H1 (cell line): ENCODE results near the gene DCP1A. TPM values are rescaled to one million over a fixed set of nuclear protein-coding genes. Genes with fewer than 3 reads are reported as not detected.

Experiments
- CTCF ChIA-PET: fragments of 300-600 bp; sonication (Branson Sonifier 250); formaldehyde crosslinking; loops from one replicate; lab custom pipeline; 2021; ENCODE audit not compliant: partially characterized antibody; lab: Charles Lee
- POLR2A ChIA-PET: fragments of 300-600 bp; sonication (Branson Sonifier 250); formaldehyde crosslinking; loops from one replicate; lab custom pipeline; 2021; ENCODE audit warnings: inconsistent platforms; ENCODE audit not compliant: partially characterized antibody; lab: Charles Lee
- DNase-seq, 2 experiments: peaks; one replicate each; pipeline versions ENCODE4 v3.0.0 to v3.0.0-alpha.2; 2010 to 2022; ENCODE audit warnings: low spot score in 2 of 2, low read depth in 1 of 2, mixed read lengths in 1 of 2
- FAIRE-seq: peaks from 2 replicates; lab custom pipeline; 2011; peaks lifted over from hg19 to GRCh38; lab: Jason Lieb, UNC
- H2AFZ ChIP-seq: 2 replicates; pipeline ENCODE4 v1.8.1; 2012; ENCODE audit warnings: low read length, inconsistent platforms
- H2AK5ac ChIP-seq: 2 replicates; pipeline ENCODE4 v1.6.1; 2013; ENCODE audit warnings: low read depth, low read length
- H2BK120ac ChIP-seq: replicated peaks from 2 replicates; pipeline ENCODE3; 2013; ENCODE audit warnings: low read depth, low read length, inconsistent platforms
- H2BK12ac ChIP-seq: 2 replicates; pipeline ENCODE4 v1.6.1; 2013; ENCODE audit warnings: low read depth, low read length
- H2BK15ac ChIP-seq: 2 replicates; pipeline ENCODE4 v1.6.1; 2013; ENCODE audit warnings: low read length
- H2BK20ac ChIP-seq: 2 replicates; pipeline ENCODE4 v1.6.1; 2013; ENCODE audit warnings: low read length
- H2BK5ac ChIP-seq: 2 replicates; pipeline ENCODE4 v1.6.1; 2013; ENCODE audit warnings: low read depth, low read length
- H3K14ac ChIP-seq: 2 replicates; pipeline ENCODE4 v1.6.1; 2013; ENCODE audit warnings: inconsistent platforms; ENCODE audit not compliant: insufficient read length
- H3K18ac ChIP-seq: 2 replicates; pipeline ENCODE4 v1.6.1; 2013; ENCODE audit warnings: low read length; ENCODE audit errors: extremely low read depth
- H3K23ac ChIP-seq: 2 replicates; pipeline ENCODE4 v1.6.1; 2013; ENCODE audit warnings: inconsistent platforms; ENCODE audit not compliant: insufficient read length
- H3K23me2 ChIP-seq: 2 replicates; pipeline ENCODE4 v1.6.1; 2013; ENCODE audit warnings: low read depth, low read length
- H3K27ac ChIP-seq: 2 replicates; pipeline ENCODE4 v1.6.1; 2011; ENCODE audit warnings: low read depth, low read length, inconsistent platforms
- H3K27me3 ChIP-seq, 4 experiments: replicated peaks in 1 of 4; 1 replicate in 1 of 4; 2 replicates in 3 of 4; pipeline versions ENCODE4 v1.6.1 to v1.8.1; 2011 to 2013; ENCODE audit warnings: low read length in 3 of 4, mild to moderate bottlenecking in 3 of 4, inconsistent platforms in 2 of 4, mixed read lengths in 2 of 4, moderate library complexity in 1 of 4; ENCODE audit not compliant: control insufficient read depth in 3 of 4, insufficient read depth in 3 of 4; ENCODE audit errors: extremely low read depth in 1 of 4
- H3K36me3 ChIP-seq, 4 experiments: 2 replicates each; pipeline versions ENCODE4 v1.6.1 to v1.8.1; 2011 to 2013; ENCODE audit warnings: mild to moderate bottlenecking in 4 of 4, low read length in 3 of 4, moderate library complexity in 2 of 4, control low read depth in 1 of 4, inconsistent platforms in 1 of 4; ENCODE audit not compliant: insufficient read depth in 4 of 4, control insufficient read depth in 2 of 4
- H3K4ac ChIP-seq: replicated peaks from 2 replicates; pipeline ENCODE3; 2013; ENCODE audit warnings: low read length, low read depth, mixed read lengths, inconsistent platforms; ENCODE audit not compliant: insufficient read length
- H3K4me1 ChIP-seq, 4 experiments: replicated peaks in 1 of 4; 1 replicate in 1 of 4; 2 replicates in 3 of 4; pipeline versions ENCODE4 v1.6.1 to v1.8.1; 2011 to 2013; ENCODE audit warnings: low read length in 3 of 4, inconsistent platforms in 2 of 4, mixed read lengths in 1 of 4; ENCODE audit not compliant: insufficient read depth in 4 of 4, control insufficient read depth in 3 of 4
- H3K4me2 ChIP-seq, 2 experiments: 2 replicates each; pipeline versions ENCODE4 v1.6.1 to v1.8.1; 2011 to 2013; ENCODE audit warnings: low read depth in 2 of 2, low read length in 2 of 2, control low read depth in 1 of 2, inconsistent platforms in 1 of 2, mild to moderate bottlenecking in 1 of 2; ENCODE audit not compliant: insufficient read depth in 1 of 2
- H3K4me3 ChIP-seq, 4 experiments: fragments of 200-600, 300-600 bp in 1 of 4; sonication (generic), shearing (Covaris generic), sonication (Bioruptor Twin) in 1 of 4; 2 replicates each; pipeline versions ENCODE4 v1.5.1 to v1.8.1; 2011 to 2016; ENCODE audit warnings: low read length in 4 of 4, low read depth in 3 of 4, control low read depth in 2 of 4, inconsistent platforms in 2 of 4, mild to moderate bottlenecking in 2 of 4, mixed read lengths in 1 of 4, moderate library complexity in 1 of 4; ENCODE audit not compliant: insufficient read depth in 2 of 4; ENCODE audit errors: extremely low read depth in 1 of 4
- H3K56ac ChIP-seq: replicated peaks from 2 replicates; pipeline ENCODE3; 2013; ENCODE audit warnings: low read depth, mild to moderate bottlenecking, mixed read lengths, low read length, inconsistent platforms; ENCODE audit not compliant: insufficient read length
- H3K79me1 ChIP-seq: 2 replicates; pipeline ENCODE4 v1.6.1; 2013; ENCODE audit warnings: low read depth, low read length, control low read depth
- H3K79me2 ChIP-seq, 2 experiments: 2 replicates each; pipeline versions ENCODE4 v1.6.1 to v1.8.1; 2012 to 2013; ENCODE audit warnings: low read length in 2 of 2, mild to moderate bottlenecking in 2 of 2, inconsistent platforms in 1 of 2; ENCODE audit not compliant: insufficient read depth in 2 of 2, control insufficient read depth in 1 of 2
- H3K9ac ChIP-seq, 4 experiments: replicated peaks in 1 of 4; 1 replicate in 1 of 4; 2 replicates in 3 of 4; pipeline versions ENCODE4 v1.6.1 to v1.8.1; 2011 to 2013; ENCODE audit warnings: low read depth in 3 of 4, low read length in 3 of 4, control low read depth in 2 of 4, mild to moderate bottlenecking in 2 of 4, moderate library complexity in 2 of 4, inconsistent platforms in 1 of 4; ENCODE audit errors: extremely low read depth in 1 of 4
- H3K9me3 ChIP-seq, 2 experiments: 2 replicates each; pipeline versions ENCODE4 v1.6.1 to v1.8.1; 2012 to 2013; ENCODE audit warnings: mild to moderate bottlenecking in 2 of 2, moderate library complexity in 2 of 2, control low read depth in 1 of 2, inconsistent platforms in 1 of 2, low read depth in 1 of 2, low read length in 1 of 2, mixed read lengths in 1 of 2; ENCODE audit not compliant: insufficient read depth in 2 of 2
- H4K20me1 ChIP-seq, 2 experiments: replicated peaks in 1 of 2; 2 replicates each; pipeline versions ENCODE3 to v1.8.1; 2011 to 2013; ENCODE audit warnings: inconsistent platforms in 2 of 2, low read length in 2 of 2, mild to moderate bottlenecking in 1 of 2; ENCODE audit not compliant: insufficient read depth in 2 of 2, control insufficient read depth in 1 of 2
- H4K5ac ChIP-seq: 2 replicates; pipeline ENCODE4 v1.6.1; 2013; ENCODE audit warnings: low read length, low read depth, mixed read lengths, inconsistent platforms; ENCODE audit not compliant: insufficient read length
- H4K8ac ChIP-seq: 2 replicates; pipeline ENCODE4 v1.8.0; 2013; ENCODE audit warnings: mild to moderate bottlenecking, moderate library complexity, low read length, inconsistent platforms; ENCODE audit not compliant: insufficient read depth; ENCODE audit errors: extremely low read depth
- H4K91ac ChIP-seq: replicated peaks from 2 replicates; pipeline ENCODE3; 2013; ENCODE audit warnings: low read length, mixed read lengths, inconsistent platforms; ENCODE audit not compliant: insufficient read length
- BRCA1 ChIP-seq: IDR thresholded peaks from 2 replicates; pipeline ENCODE4 v1.6.1; 2012; ENCODE audit warnings: low read depth, low read length, improper control_type of control experiment
- EGR1 ChIP-seq: IDR thresholded peaks from 2 replicates; pipeline ENCODE4 v1.6.1; 2011; ENCODE audit warnings: low read depth, low read length, borderline replicate concordance
- MAX ChIP-seq: IDR thresholded peaks from 2 replicates; pipeline ENCODE4 v1.6.1; 2012; ENCODE audit warnings: inconsistent platforms
- POU5F1 ChIP-seq: IDR thresholded peaks from 2 replicates; pipeline ENCODE4 v1.6.1; 2011; ENCODE audit warnings: low read depth, mild to moderate bottlenecking, low read length, moderate library complexity
- RFX5 ChIP-seq: IDR thresholded peaks from 2 replicates; pipeline ENCODE4 v1.6.1; 2011; ENCODE audit warnings: low read depth, low read length, improper control_type of control experiment, borderline replicate concordance
- SAP30 ChIP-seq: fragments of 300-600 bp; sonication (generic); IDR thresholded peaks from 2 replicates; pipeline ENCODE4 v1.7.1; 2012; ENCODE audit warnings: low read length, moderate library complexity, mild to moderate bottlenecking, inconsistent platforms; ENCODE audit not compliant: insufficient read depth, insufficient replicate concordance
- SP1 ChIP-seq: IDR thresholded peaks from 2 replicates; pipeline ENCODE4 v1.6.1; 2011; ENCODE audit warnings: low read depth, low read length
- SRF ChIP-seq: IDR thresholded peaks from 2 replicates; pipeline ENCODE4 v1.6.1; 2011; ENCODE audit warnings: mild to moderate bottlenecking, low read depth, low read length, moderate library complexity
- TAF7 ChIP-seq: optimal IDR thresholded peaks from 2 replicates; pipeline ENCODE3; 2011; ENCODE audit warnings: low read depth, mild to moderate bottlenecking, inconsistent platforms, low read length, moderate library complexity, borderline replicate concordance
- TEAD4 ChIP-seq: IDR thresholded peaks from 2 replicates; pipeline ENCODE4 v1.6.1; 2012; ENCODE audit warnings: low read depth, low read length, inconsistent platforms, mixed read lengths
- USF2 ChIP-seq: IDR thresholded peaks from 2 replicates; pipeline ENCODE4 v1.6.1; 2011; ENCODE audit warnings: low read length, improper control_type of control experiment
- ZNF274 ChIP-seq: IDR thresholded peaks from 2 replicates; pipeline ENCODE4 v1.7.0; 2012; ENCODE audit warnings: low read length, borderline replicate concordance; ENCODE audit errors: extremely low read depth
- WGBS, 2 experiments: shearing (Covaris generic) in 1 of 2; methylation state at CpG; one replicate each; pipeline versions ENCODE4 v1.1.6 to v1.1.7; 2013 to 2015; ENCODE audit warnings: low lambda C conversion rate in 2 of 2, mixed read lengths in 2 of 2, inconsistent platforms in 1 of 2, low coverage in 1 of 2, missing lambda C conversion rate in 1 of 2; ENCODE audit not compliant: insufficient replicate concordance in 2 of 2, insufficient coverage in 1 of 2, insufficient read length in 1 of 2; ENCODE audit errors: extremely low coverage in 1 of 2, missing lambda C conversion rate in 1 of 2; 5-methylcytosine and 5-hydroxymethylcytosine counted together
- polyA plus RNA-seq, 7 experiments: library from polyadenylated mRNA; depleted of rRNA in 3 of 7; stranded (reverse) in 5 of 7; unstranded in 2 of 7; fragments of >200 nt in 5 of 7; fragments of 200-250 nt in 2 of 7; gene quantifications; 1 replicate in 5 of 7; 2 replicates in 1 of 7; 4 replicates in 1 of 7; pipeline versions ENCODE4 v1.2.1 to v1.2.3, GENCODE V29; 2011 to 2013; ENCODE audit warnings: missing spikeins in 2 of 7, mixed read lengths in 2 of 7
- total RNA-seq: library from RNA; stranded (reverse); fragmentation: NEBNext Ultra II Directional; extraction: Animal tissue kit (Norgen Biotek cat#: 25700); gene quantifications from 2 replicates; pipeline ENCODE4 v1.2.1, GENCODE V29; 2021

Gene DCP1A
- total and polyA plus RNA-seq, 2 of the 8 experiments (the other 6 are each of a cell fraction or from before 2014, with no cell fraction given), result 13.2 to 15.9 TPM

- Histone ChIP-seq H2BK5ac (peak overlapping the region; percentile 44; the same call in 1 of the 2 replicates), H3K18ac (no peak overlapping the region), H3K36me3 (peaks cover 0 to 4% (median 0%) of the 10 kb centered on the region in 4 experiments; a peak in 1 of 8 replicates), H3K4me2 (no peak overlapping the region), H3K14ac (no peak overlapping the region), H3K23ac (no peak overlapping the region), H2BK12ac (no peak overlapping the region; the same call in 1 of the 2 replicates), H4K5ac (no peak overlapping the region), H3K4me3 (no peak overlapping the region), H3K23me2 (0 out of 2 replicates have a peak, but pooled peaks cover 1% of the 10 kb centered on the region), H2BK15ac (no peak overlapping the region), H3K9ac (no peak overlapping the region), H4K91ac (no peak overlapping the region), H3K4ac (no peak overlapping the region), H3K27ac (no peak overlapping the region)
- FAIRE-seq, result peak; percentile 42
- CTCF ChIA-PET, result interaction anchor here (0.7 to 1.3 kb wide), 2 partner anchors 25 to 333 kb away, joined by 3 read pairs; no protein-coding TSS in a partner anchor
- TF ChIP-seq SRF, result no peak
- TF ChIP-seq TAF7, result no peak
- TF ChIP-seq MAX, result no peak
- no peak for TF ChIP-seq POU5F1
- TF ChIP-seq USF2, result no peak
- no peak for TF ChIP-seq RFX5
- no peak for TF ChIP-seq ZNF274
- no peak for TF ChIP-seq EGR1
- TF ChIP-seq BRCA1, result no peak
- no peak for TF ChIP-seq SAP30
- no peak for TF ChIP-seq TEAD4
- no peak for TF ChIP-seq SP1
- TF ChIP-seq, all 59 proteins: peak for 0
- no peak overlapping the region for H2BK120ac ChIP-seq
- no peak overlapping the region for H4K8ac ChIP-seq
- no peak overlapping the region for H2AFZ ChIP-seq
- no peak for DNase-seq
- H2BK20ac ChIP-seq, result no peak overlapping the region
- H3K9me3 ChIP-seq, result no peaks in the 10 kb centered on the region
- H3K56ac ChIP-seq, result no peak overlapping the region
- H3K79me2 ChIP-seq, result no peaks in the 10 kb centered on the region
- no peaks in the 10 kb centered on the region for H3K79me1 ChIP-seq
- peaks cover 0 to 2% of the 10 kb centered on the region in 2 experiments for H4K20me1 ChIP-seq
- WGBS, 2 experiments, result 87% methylated on average over 4 of the region's 4 CpGs; no CpG with 5 or more reads in 1 of the 2 experiments
- no peaks in the 10 kb centered on the region; a peak in 2 of 7 replicates for H3K27me3 ChIP-seq
- POLR2A ChIA-PET, result interaction anchor here (0.6 to 6.3 kb wide), 5 partner anchors 8 to 299 kb away, joined by 3 to 52 read pairs (median 5); partner anchors contain the start of gene TKT
- H2AK5ac ChIP-seq, result no peak overlapping the region
- H3K4me1 ChIP-seq, result peaks cover 0 to 5% (median 3%) of the 10 kb centered on the region in 4 experiments; a peak in 3 of 7 replicates
Observed at GRCh38 chr3:53278667-53279066, 68.7 kb downstream of the DCP1A start.
